Naive thymus-derived CD4-positive, alpha-beta T cell (primary cell): ENCODE results near the gene TMEM131L. TPM values are rescaled to one million over a fixed set of nuclear protein-coding genes. Genes with fewer than 3 reads are reported as not detected.
A peak's percentile ranks its signal among the peaks of the same experiment; 100 is the strongest.

ENCODE experiments used
- ATAC-seq: fragments of 150-1000 bp; cut with Tn5 transposase; 2 replicates; pipeline ENCODE4 v1.10.0; 2021; ENCODE audit warnings: mild to moderate bottlenecking, moderate library complexity
- CTCF ChIA-PET: fragments of 350-600 bp; sonication (Branson Sonifier 250); formaldehyde crosslinking; loops from one replicate; lab custom pipeline; 2021; ENCODE audit warnings: antibody characterized with exemption; lab: Charles Lee
- POLR2A ChIA-PET: fragments of 350-600 bp; sonication (Branson Sonifier 250); formaldehyde crosslinking; loops from one replicate; lab custom pipeline; 2021; ENCODE audit warnings: antibody characterized with exemption, inconsistent platforms; lab: Charles Lee
- DNase-seq, 9 donors: peaks; one replicate each; pipeline versions ENCODE4 v3.0.0 to v3.0.0-alpha.2; 2020 to 2022; ENCODE audit warnings: mixed read lengths in 1 of 9
- H3K27ac ChIP-seq: one replicate; pipeline ENCODE4 v1.7.0; 2013; ENCODE audit warnings: mild to moderate bottlenecking, low read depth, low read length, moderate library complexity
- H3K27me3 ChIP-seq, 2 donors: one replicate each; pipeline ENCODE4 v1.7.0; 2013; ENCODE audit warnings: low read length in 2 of 2, mild to moderate bottlenecking in 2 of 2, moderate library complexity in 2 of 2; ENCODE audit not compliant: control insufficient read depth in 2 of 2, insufficient read depth in 2 of 2
- H3K36me3 ChIP-seq, 3 experiments: 1 replicate in 2 of 3; 2 replicates in 1 of 3; pipeline ENCODE4 v1.7.0; 2013; ENCODE audit warnings: low read length in 3 of 3, mild to moderate bottlenecking in 3 of 3, moderate library complexity in 1 of 3; ENCODE audit not compliant: insufficient read depth in 3 of 3, control insufficient read depth in 2 of 3
- H3K4me1 ChIP-seq, 2 donors: one replicate each; pipeline ENCODE4 v1.7.0; 2013; ENCODE audit warnings: low read length in 2 of 2, mild to moderate bottlenecking in 2 of 2, moderate library complexity in 1 of 2; ENCODE audit not compliant: control insufficient read depth in 2 of 2, insufficient read depth in 2 of 2
- H3K4me3 ChIP-seq: 2 replicates; pipeline ENCODE4 v1.7.0; 2013; ENCODE audit warnings: mild to moderate bottlenecking, low read length
- H3K9me3 ChIP-seq, 3 experiments: 1 replicate in 2 of 3; 2 replicates in 1 of 3; pipeline ENCODE4 v1.7.0; 2013; ENCODE audit warnings: low read length in 3 of 3; ENCODE audit not compliant: control insufficient read depth in 2 of 3
- H3K27ac Mint-ChIP-seq, 9 donors: one replicate each; pipeline ENCODE4 v1.8.0; 2020 to 2022; ENCODE audit warnings: mixed read lengths in 9 of 9, mild to moderate bottlenecking in 8 of 9, moderate library complexity in 5 of 9, inconsistent platforms in 2 of 9
- H3K27me3 Mint-ChIP-seq, 5 donors: one replicate each; pipeline ENCODE4 v1.8.0; 2021 to 2022; ENCODE audit warnings: mixed read lengths in 5 of 5, mild to moderate bottlenecking in 1 of 5
- H3K36me3 Mint-ChIP-seq, 5 donors: one replicate each; pipeline ENCODE4 v1.8.0; 2020 to 2022; ENCODE audit warnings: mixed read lengths in 5 of 5, mild to moderate bottlenecking in 3 of 5, inconsistent platforms in 1 of 5
- H3K4me1 Mint-ChIP-seq, 7 donors: one replicate each; pipeline ENCODE4 v1.8.0; 2020 to 2022; ENCODE audit warnings: mixed read lengths in 7 of 7, mild to moderate bottlenecking in 3 of 7, inconsistent platforms in 1 of 7
- H3K4me3 Mint-ChIP-seq, 10 donors: one replicate each; pipeline ENCODE4 v1.8.0; 2020 to 2022; ENCODE audit warnings: mild to moderate bottlenecking in 10 of 10, mixed read lengths in 10 of 10, moderate library complexity in 6 of 10, inconsistent platforms in 2 of 10
- H3K9me3 Mint-ChIP-seq, 11 donors: one replicate each; pipeline ENCODE4 v1.8.0; 2020 to 2022; ENCODE audit warnings: mixed read lengths in 11 of 11, mild to moderate bottlenecking in 4 of 11, inconsistent platforms in 1 of 11, moderate library complexity in 1 of 11
- intact Hi-C, 2 donors: fragments of 100-400 bp; cut with micrococcal nuclease; formaldehyde crosslinking; loops; one replicate each; pipeline ENCODE4 v1.15.1; 2023
- polyA plus RNA-seq, 2 donors: library from polyadenylated mRNA; unstranded; fragments of 300-500 nt; fragmentation: Illumina TruSeq; gene quantifications; one replicate each; pipeline ENCODE4 v1.2.3, GENCODE V29; 2021
- total RNA-seq, 6 experiments: library from RNA in 5 of 6; stranded (reverse) in 5 of 6; gene quantifications; 1 replicate in 5 of 6; 2 replicates in 1 of 6; pipeline ENCODE4 v1.2.3 and lab custom pipeline; 2021 to 2026

The TMEM131L gene
- total and polyA plus RNA-seq, 7 experiments from 2014 or later: 45.7 to 111 (median 87.9) TPM

DNA sequence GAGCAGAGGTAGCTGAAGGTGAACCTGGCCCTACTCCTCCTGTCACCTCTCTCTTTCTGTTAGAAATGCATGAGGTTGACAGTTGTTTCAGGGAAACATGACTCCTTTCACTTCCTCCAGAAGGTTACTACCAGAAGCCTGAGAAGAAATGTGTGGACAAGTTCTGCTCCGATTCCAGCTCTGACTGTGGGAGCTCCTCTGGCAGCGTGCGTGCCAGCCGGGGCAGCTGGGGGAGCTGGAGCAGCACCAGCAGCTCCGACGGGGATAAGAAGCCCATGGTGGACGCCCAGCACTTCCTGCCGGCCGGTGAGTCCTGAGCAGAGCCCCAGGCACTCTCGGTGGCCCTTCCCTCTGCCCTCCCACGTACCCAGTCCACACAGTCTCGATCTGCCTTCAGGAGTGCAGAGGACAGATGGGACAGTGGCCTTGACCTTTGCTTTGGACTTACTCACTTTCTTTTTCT, 156.6 kb downstream of the TMEM131L start:
- ATAC-seq (peak; percentile 16), DNase-seq (no peak)
- ChIA-PET POLR2A (interaction anchor here (1.1 kb wide), 1 partner anchor 21 kb away, joined by 4 read pairs; no protein-coding TSS in a partner anchor), CTCF (no interaction called here)
- H3K27me3 Mint-ChIP-seq: no peaks in the 10 kb centered on the region
- peaks cover 0 to 22% (median 11%) of the 10 kb centered on the region in 7 donors for H3K4me1 Mint-ChIP-seq
- Histone ChIP-seq H3K4me3 (no peak overlapping the region), H3K36me3 (peaks cover 34 to 100% (median 42%) of the 10 kb centered on the region in 3 experiments), H3K9me3 (no peaks in the 10 kb centered on the region), H3K27ac (no peak overlapping the region), H3K27me3 (no peaks in the 10 kb centered on the region), H3K4me1 (no peaks in the 10 kb centered on the region)
- H3K4me3 Mint-ChIP-seq: no peak overlapping the region
- no peaks in the 10 kb centered on the region for H3K9me3 Mint-ChIP-seq
- intact Hi-C loops: no loop called here
- H3K36me3 Mint-ChIP-seq: peaks cover 16 to 73% (median 23%) of the 10 kb centered on the region in 5 donors
- H3K27ac Mint-ChIP-seq: peak overlapping the region; percentile 43 to 85 (median 69)

DNA sequence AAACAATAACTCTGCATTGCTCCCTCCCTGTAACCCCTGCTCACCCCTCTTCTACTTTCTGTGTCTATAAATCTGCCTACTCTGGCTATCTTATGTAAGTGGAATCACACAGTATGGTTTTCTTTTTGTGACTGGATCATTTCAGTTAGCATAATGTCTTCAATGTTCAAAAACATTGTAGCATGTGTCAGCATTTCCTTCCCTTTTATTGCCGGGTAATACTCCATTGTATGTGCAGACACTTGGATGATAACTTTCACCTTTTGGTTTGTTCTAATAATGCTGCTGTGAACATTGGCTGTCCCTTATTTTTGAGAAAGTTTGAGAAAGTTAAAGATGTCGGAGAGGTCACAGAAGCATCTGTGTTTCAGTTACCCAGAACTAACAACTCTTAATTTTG, 157.3 kb downstream of the TMEM131L start:
- Mint-ChIP-seq H3K27ac (peak overlapping the region; percentile 9 to 85 (median 63)), H3K4me3 (no peak overlapping the region), H3K27me3 (no peaks in the 10 kb centered on the region), H3K36me3 (peaks cover 16 to 75% (median 27%) of the 10 kb centered on the region in 5 donors), H3K9me3 (no peaks in the 10 kb centered on the region), H3K4me1 (peaks cover 0 to 22% (median 11%) of the 10 kb centered on the region in 7 donors)
- DNase-seq (no peak), ATAC-seq (no peak)
- intact Hi-C loops: no loop called here
- no peak overlapping the region for H3K4me3 ChIP-seq
- H3K36me3 ChIP-seq: peaks cover 40 to 100% (median 42%) of the 10 kb centered on the region in 3 experiments
- H3K4me1 ChIP-seq: no peaks in the 10 kb centered on the region
- H3K27ac ChIP-seq: no peak overlapping the region
- ChIA-PET CTCF (no interaction called here), POLR2A (no interaction called here)
- H3K27me3 ChIP-seq: no peaks in the 10 kb centered on the region
- H3K9me3 ChIP-seq: no peaks in the 10 kb centered on the region

DNA sequence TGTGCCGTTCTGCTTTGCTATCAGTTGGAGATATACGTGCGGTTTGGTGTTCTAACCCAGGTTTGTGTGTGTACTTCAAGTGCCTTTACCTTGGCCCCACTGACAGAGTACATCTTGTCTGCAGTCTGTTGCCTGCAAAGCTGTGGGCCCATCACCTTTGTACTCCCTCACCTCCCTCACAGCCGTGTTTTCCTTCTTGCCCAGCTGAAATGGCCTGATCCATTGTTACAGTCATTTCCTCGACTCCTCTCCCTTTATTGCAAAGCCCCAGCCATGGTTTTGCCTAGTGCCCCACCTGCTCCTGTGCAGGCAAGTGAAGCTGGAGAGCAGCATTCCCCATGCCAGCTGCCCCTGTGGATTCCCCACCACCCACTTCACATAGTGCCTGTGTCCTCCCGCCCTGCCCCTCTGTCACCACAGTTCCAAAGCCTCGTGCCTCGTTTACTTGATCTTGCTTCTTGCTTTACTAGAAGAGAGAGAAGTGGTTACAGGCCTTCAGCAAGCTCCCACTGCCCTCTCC, 162.7 kb downstream of the TMEM131L start:
- Histone ChIP-seq H3K4me3 (no peak overlapping the region), H3K27ac (no peak overlapping the region), H3K36me3 (peaks cover 42 to 100% (median 60%) of the 10 kb centered on the region in 3 experiments), H3K9me3 (no peaks in the 10 kb centered on the region), H3K27me3 (no peaks in the 10 kb centered on the region), H3K4me1 (no peaks in the 10 kb centered on the region)
- Mint-ChIP-seq H3K27ac (peak overlapping the region in 7 of 9 donors; percentile 6 to 71 (median 46)), H3K36me3 (peaks cover 13 to 75% (median 38%) of the 10 kb centered on the region in 5 donors), H3K4me3 (no peak overlapping the region), H3K27me3 (no peaks in the 10 kb centered on the region), H3K4me1 (peaks cover 0 to 8% (median 0%) of the 10 kb centered on the region in 7 donors), H3K9me3 (peaks cover 0 to 3% (median 0%) of the 10 kb centered on the region in 11 donors)
- no peak for DNase-seq
- POLR2A ChIA-PET: no interaction called here
- CTCF ChIA-PET: no interaction called here
- intact Hi-C loops: no loop called here
- no peak for ATAC-seq

DNA sequence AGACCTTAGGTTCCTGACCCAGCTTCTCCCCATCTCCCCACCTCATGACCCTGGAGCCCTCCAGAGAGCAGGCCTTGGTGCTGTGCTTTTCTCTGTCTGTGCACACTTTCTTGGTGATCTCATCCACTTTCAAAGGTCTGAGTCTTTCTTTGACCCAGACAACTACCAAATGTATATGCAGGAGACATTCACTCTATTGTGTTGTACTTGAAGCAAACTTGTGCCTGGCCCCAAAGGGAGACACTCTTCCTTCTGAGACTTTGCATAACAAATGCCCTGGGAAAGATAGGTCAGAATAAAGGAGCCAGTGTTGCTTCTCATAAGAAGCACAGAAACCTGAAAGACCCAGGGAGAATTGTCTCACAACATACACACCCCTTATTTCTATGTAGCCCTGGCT, 163.6 kb downstream of the TMEM131L start:
- ChIA-PET CTCF (no interaction called here), POLR2A (interaction anchor here (0.5 kb wide), 1 partner anchor 83 kb away, joined by 5 read pairs; no protein-coding TSS in a partner anchor)
- Mint-ChIP-seq H3K4me3 (peak overlapping the region in 1 of 10 donors; percentile 40), H3K36me3 (peaks cover 9 to 78% (median 41%) of the 10 kb centered on the region in 5 donors), H3K9me3 (peaks cover 0 to 3% (median 0%) of the 10 kb centered on the region in 11 donors), H3K27me3 (no peaks in the 10 kb centered on the region), H3K4me1 (peaks cover 0 to 8% (median 0%) of the 10 kb centered on the region in 7 donors), H3K27ac (peak overlapping the region in 5 of 9 donors; percentile 6 to 71 (median 68))
- intact Hi-C loops: no loop called here
- H3K27ac ChIP-seq: no peak overlapping the region
- no peak for DNase-seq
- H3K9me3 ChIP-seq: no peaks in the 10 kb centered on the region
- no peaks in the 10 kb centered on the region for H3K4me1 ChIP-seq
- no peak for ATAC-seq
- peaks cover 48 to 100% (median 67%) of the 10 kb centered on the region in 3 experiments for H3K36me3 ChIP-seq
- H3K4me3 ChIP-seq: no peak overlapping the region
- no peaks in the 10 kb centered on the region for H3K27me3 ChIP-seq

DNA sequence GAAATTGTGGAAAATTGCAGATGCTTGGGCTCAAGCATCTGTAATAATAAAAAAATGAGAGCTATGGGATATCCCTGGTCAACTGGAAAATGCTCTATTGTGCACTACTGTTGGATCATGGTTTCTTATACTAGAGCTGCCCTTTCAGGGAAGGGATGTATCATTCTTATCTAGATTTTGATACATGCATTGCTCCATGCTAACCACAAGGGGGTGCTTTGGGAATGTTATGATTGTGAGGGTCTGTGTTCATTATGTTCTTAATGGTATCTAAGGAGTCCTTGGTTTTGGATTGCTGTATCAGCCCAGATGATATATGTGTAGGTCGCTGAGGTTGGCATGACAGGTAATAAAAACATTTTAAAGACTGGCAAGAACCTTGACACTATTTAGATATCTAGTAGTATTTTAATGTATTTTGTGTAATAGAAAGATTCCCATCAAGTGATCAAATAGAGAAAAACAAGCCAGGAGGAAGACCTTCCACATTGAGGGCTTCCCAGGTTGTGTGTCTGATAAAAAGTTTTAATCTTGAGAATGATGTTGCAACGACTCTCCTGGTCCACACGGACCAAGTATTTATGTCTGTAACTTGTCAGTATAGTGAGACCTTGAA, 168.7 kb downstream of the TMEM131L start:
- Histone ChIP-seq H3K27ac (no peak overlapping the region), H3K27me3 (no peaks in the 10 kb centered on the region), H3K4me3 (no peak overlapping the region), H3K36me3 (peaks cover 31 to 74% (median 34%) of the 10 kb centered on the region in 3 experiments), H3K4me1 (no peaks in the 10 kb centered on the region), H3K9me3 (no peaks in the 10 kb centered on the region)
- ATAC-seq (peak; percentile 79), DNase-seq (peak in 4 of 9 donors; percentile 22 to 37 (median 30))
- intact Hi-C loops: loop anchor here (1.0 to 2.0 kb wide), 3 partner anchors 8 to 290 kb away; partner anchors contain the start of gene MND1 (in 1 of the 2)
- Mint-ChIP-seq H3K4me3 (no peak overlapping the region), H3K27ac (peak overlapping the region in 6 of 9 donors; percentile 2 to 67 (median 44)), H3K9me3 (peaks cover 0 to 9% (median 0%) of the 10 kb centered on the region in 11 donors), H3K36me3 (peaks cover 11 to 62% (median 47%) of the 10 kb centered on the region in 5 donors), H3K27me3 (no peaks in the 10 kb centered on the region), H3K4me1 (peaks cover 0 to 6% (median 0%) of the 10 kb centered on the region in 7 donors)
- CTCF ChIA-PET: interaction anchor here (0.6 to 4.2 kb wide), 9 partner anchors 9 to 509 kb away, joined by 3 to 28 read pairs (median 3); no protein-coding TSS in a partner anchor
- POLR2A ChIA-PET: interaction anchor here (1.0 kb wide), 1 partner anchor 9 kb away, joined by 3 read pairs; no protein-coding TSS in a partner anchor

DNA sequence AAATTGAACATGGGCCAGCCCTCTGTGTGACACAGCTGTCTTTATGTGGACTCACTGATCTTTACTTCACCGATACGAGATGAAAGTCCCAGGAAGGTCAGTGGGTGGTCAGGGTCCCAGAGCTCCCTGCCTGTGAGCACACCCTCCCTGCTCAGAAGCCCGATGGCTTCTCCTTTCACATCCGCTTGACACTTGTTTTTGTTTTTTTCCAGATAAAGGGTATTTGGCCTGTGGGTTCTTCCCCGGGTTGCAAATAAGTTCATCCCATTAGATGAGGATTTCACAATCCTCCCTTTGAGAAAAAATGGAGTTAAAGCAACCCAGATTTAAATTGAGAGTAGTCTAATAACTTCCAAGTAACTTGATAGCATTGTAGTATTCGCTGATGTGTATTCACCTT, 169.7 kb downstream of the TMEM131L start:
- no peak for ATAC-seq
- no peaks in the 10 kb centered on the region for H3K27me3 Mint-ChIP-seq
- H3K4me1 ChIP-seq: no peaks in the 10 kb centered on the region

More for the DNA sequence above, 169.7 kb downstream of the TMEM131L start:
- Mint-ChIP-seq H3K27ac (peak overlapping the region in 3 of 9 donors; percentile 47 to 70 (median 62)), H3K9me3 (peaks cover 0 to 11% (median 0%) of the 10 kb centered on the region in 11 donors), H3K36me3 (peaks cover 9 to 53% (median 37%) of the 10 kb centered on the region in 5 donors), H3K4me1 (peaks cover 0 to 6% (median 0%) of the 10 kb centered on the region in 7 donors), H3K4me3 (no peak overlapping the region)
- ChIA-PET CTCF (interaction anchor here (0.6 to 4.2 kb wide), 4 partner anchors 20 to 114 kb away, joined by 3 to 28 read pairs (median 4); no protein-coding TSS in a partner anchor), POLR2A (no interaction called here)
- intact Hi-C loops: loop anchor here in 1 of 2 donors (2.0 kb wide), 1 partner anchor 291 kb away; the partner anchor contains the start of gene MND1
- no peaks in the 10 kb centered on the region for H3K9me3 ChIP-seq
- no peaks in the 10 kb centered on the region for H3K27me3 ChIP-seq
- DNase-seq: no peak
- no peak overlapping the region for H3K4me3 ChIP-seq
- H3K27ac ChIP-seq: no peak overlapping the region
- peaks cover 21 to 64% (median 26%) of the 10 kb centered on the region in 3 experiments for H3K36me3 ChIP-seq
